GM12875 (cell line): ENCODE results near the gene GSTO2.

Experiments used
- H3K4me3 ChIP-seq: one replicate; pipeline ENCODE4 v1.5.1; 2011; ENCODE audit warnings: low read depth, low read length, control low read depth
- TF ChIP-seq, protein P1 (sequence below): IDR thresholded peaks from 2 replicates; pipeline ENCODE4 v1.5.1; 2011; ENCODE audit warnings: low read depth, mild to moderate bottlenecking, control low read depth, inconsistent platforms, low read length, moderate library complexity, borderline replicate concordance; ENCODE audit not compliant: insufficient read depth

The GSTO2 gene

DNA sequence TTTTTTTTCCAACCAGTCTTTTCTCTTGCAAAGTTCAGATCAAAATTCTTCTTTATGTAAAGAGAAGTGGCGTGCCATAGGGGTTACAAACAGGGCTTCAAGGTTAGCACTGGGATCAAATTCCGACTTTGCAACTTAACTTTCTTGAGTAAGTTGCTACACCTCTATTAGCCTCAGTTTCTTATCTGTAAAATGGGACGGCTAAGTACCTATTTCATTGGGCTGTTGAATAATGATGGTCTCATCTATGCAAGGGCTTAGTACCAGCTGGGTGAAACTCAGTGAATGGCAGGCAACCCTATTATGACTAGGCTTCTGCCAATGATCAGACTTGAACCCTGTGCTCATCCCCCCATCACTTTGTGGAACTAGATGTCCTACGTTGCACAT, 35.4 kb downstream of the GSTO2 start:
- TF ChIP-seq, protein P1, sequence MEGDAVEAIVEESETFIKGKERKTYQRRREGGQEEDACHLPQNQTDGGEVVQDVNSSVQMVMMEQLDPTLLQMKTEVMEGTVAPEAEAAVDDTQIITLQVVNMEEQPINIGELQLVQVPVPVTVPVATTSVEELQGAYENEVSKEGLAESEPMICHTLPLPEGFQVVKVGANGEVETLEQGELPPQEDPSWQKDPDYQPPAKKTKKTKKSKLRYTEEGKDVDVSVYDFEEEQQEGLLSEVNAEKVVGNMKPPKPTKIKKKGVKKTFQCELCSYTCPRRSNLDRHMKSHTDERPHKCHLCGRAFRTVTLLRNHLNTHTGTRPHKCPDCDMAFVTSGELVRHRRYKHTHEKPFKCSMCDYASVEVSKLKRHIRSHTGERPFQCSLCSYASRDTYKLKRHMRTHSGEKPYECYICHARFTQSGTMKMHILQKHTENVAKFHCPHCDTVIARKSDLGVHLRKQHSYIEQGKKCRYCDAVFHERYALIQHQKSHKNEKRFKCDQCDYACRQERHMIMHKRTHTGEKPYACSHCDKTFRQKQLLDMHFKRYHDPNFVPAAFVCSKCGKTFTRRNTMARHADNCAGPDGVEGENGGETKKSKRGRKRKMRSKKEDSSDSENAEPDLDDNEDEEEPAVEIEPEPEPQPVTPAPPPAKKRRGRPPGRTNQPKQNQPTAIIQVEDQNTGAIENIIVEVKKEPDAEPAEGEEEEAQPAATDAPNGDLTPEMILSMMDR = no peak

DNA sequence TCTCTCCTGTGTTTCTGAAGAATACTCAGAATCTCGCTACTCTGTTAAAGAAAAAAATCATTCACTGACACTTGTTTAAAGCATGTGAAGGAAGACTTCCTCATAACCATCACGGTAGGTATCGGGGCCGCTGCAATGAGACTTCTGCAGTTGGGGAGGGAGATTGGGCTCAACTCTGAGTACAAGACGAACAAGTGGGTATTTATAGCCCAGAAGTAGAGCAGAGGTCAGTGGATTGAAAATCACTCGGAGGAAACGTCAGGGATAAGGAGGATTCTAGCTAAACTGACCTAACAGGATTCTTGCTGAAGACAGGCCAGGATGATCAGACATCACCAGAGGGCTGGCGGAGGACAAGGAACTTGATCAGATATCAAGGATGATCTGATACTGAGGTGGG, 35.9 kb downstream of the GSTO2 start:
- TF ChIP-seq, protein P1 = no peak
- no peak overlapping the region for H3K4me3 ChIP-seq

More for the DNA sequence above, 35.4 kb downstream of the GSTO2 start:
- no peak overlapping the region for H3K4me3 ChIP-seq

DNA sequence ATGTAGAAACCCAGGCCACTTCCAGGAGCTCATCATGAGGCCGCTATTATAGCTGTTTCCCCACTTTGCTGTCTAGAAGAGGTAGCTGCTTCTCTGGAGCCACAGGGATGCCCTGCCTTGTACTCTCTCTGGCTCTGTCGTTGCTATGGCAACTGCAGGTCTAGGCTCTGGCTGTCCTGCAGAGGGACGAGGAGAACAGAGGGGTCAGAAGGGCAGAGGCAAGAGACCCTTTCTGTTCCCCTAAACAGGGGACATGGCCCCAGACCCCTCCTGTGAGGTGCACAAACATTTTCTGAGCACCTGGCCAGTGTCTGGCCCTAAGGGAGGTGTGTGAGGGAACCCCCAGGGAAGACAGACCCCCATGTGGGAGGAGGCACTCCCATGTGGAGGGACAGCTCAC, 37.9 kb downstream of the GSTO2 start:
- no peak overlapping the region for H3K4me3 ChIP-seq
- TF ChIP-seq, protein P1 = no peak

DNA sequence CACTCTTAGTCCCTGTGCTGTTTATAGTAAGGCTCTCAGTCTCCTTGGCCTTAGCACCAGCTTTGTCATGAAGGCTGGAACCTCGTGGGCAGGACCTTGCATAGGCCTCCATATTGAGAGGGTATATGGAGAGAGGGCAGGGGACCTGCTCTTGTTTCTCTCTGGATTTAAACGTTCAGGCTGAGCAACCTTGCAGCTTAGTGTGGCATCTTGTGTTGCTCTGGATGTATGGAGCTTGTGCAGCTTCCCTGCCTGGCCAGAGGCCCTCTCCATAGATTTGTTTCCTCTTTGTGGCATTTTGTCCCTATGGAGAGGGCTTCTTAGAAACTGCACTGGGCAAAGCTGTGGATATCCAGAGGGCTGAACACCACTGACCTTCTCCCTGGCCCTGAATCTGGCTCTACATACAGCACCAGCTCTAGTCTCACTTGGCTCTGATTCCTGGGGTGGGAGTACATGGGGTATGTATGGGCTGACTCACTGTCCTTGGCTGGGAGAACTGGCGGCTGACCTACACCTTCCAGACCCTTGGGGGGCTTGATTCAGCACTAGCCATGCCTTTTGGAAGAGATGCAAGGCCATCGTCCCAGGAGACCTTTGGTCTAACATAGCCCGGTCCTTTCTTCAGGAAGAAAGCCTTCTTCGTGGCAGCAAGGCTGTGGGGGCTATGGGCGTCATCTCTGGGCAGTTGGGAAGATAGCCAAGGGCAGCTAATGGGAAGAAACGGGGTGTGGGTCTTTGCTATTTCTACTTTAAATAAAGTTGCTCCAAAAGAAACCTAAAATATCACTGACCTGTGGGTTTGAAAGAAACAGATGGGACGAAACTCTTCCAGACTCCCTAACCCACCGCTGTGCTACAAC, 38.8 kb downstream of the GSTO2 start:
- no peak overlapping the region for H3K4me3 ChIP-seq
- TF ChIP-seq, protein P1 = no peak

DNA sequence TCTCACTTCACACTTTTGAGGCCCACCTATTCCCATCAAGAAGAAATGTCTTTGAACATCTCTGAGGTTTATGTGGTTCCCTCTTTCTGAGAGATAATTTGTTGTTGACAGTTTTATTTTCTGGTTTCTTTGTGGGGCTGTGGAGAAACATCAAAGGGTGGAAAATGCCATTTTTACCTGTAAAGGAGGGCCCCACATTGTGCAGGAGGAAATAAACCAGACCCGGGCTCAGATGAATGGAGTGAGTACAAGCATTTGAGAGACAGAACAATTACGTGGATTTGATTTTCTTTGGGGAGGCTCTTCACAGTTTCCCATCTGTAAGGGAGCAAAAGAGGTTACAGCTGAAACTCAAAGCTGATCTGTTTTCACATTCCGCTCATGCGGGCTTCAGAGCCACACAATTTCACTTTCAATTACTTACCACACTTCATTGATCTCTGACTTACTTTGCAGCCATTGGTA, 39.5 kb downstream of the GSTO2 start:
- TF ChIP-seq, protein P1 = no peak
- no peak overlapping the region for H3K4me3 ChIP-seq

DNA sequence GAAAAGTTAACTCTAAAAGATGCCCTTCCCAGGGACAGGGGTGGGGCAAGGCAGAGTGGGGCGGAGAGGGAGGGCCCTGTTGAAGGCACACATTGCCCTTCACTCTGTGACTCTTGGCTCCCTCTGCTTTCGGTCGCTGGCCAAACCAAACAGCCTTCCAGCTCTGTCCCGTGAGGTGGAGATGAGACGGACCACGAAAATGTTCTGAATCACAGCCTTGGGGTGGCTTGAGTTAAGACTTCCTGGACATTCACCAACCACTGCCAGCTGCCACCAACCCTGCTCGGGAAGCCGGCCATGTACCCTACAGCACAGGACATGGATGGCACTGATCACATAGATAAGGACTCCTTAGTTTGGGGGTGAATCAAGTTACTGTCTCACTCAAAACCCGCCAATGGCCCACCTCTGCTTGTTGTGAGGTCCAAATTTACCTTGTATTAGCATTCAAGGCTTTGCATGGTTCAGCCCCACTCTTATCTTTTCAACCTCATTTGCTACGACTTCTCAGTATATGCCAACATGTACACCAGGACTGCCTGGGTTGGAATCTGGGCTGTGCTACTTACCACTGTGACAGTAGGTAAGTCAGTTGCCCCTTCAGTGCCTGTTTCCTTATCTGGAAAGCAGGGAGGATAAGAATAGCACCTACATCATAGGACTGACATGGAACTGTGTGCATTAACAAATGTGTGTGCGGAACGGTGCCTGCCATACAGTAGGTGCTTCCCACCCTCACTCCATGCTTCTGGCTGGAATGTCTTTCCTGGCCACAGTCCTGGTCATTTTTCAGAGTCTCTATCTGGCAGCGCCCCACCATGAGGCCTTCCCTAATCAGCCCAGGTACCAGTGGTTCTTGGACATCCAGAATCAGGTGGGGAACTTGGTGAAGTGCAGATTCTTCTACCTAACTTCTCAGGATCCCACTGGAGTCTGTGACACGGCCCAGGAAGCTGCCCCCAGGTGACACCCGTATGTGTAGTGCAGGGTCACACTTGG, 41.3 kb downstream of the GSTO2 start:
- TF ChIP-seq, protein P1 = no peak
- H3K4me3 ChIP-seq = no peak overlapping the region
